HG02943 (cell line): ENCODE measurements around the gene CHD2.

Source experiments
- ATAC-seq: cut with Tn5 transposase; IDR thresholded peaks from one replicate; pipeline ENCODE4 v1.9.1; 2021; ENCODE audit warnings: mild to moderate bottlenecking, low read depth, moderate library complexity; ENCODE audit not compliant: unreplicated experiment

CHD2 gene

GRCh38 chr15:93044301-93045190 lies 144.4 kb downstream of the CHD2 start:
- ATAC-seq, result no peak

- ATAC-seq, result no peak
Observed at GRCh38 chr15:93045191-93045785, 145.2 kb downstream of the CHD2 start.

GRCh38 chr15:93046120-93046519 lies 146.0 kb downstream of the CHD2 start:
- ATAC-seq, result no peak

GRCh38 chr15:93046721-93047120 lies 146.6 kb downstream of the CHD2 start:
- no peak for ATAC-seq

GRCh38 chr15:93047621-93048425 lies 147.7 kb downstream of the CHD2 start:
- ATAC-seq, result no peak

GRCh38 chr15:93048426-93048721 lies 148.2 kb downstream of the CHD2 start:
- no peak for ATAC-seq

- no peak for ATAC-seq
Observed at GRCh38 chr15:93048759-93049161, 148.6 kb downstream of the CHD2 start.

- ATAC-seq, result no peak
Observed at GRCh38 chr15:93049233-93049632, 149.1 kb downstream of the CHD2 start.

GRCh38 chr15:93049914-93050578 lies 149.9 kb downstream of the CHD2 start:
- no peak for ATAC-seq

- ATAC-seq, result no peak
Observed at GRCh38 chr15:93050648-93051047, 150.5 kb downstream of the CHD2 start.

GRCh38 chr15:93051236-93052089 lies 151.3 kb downstream of the CHD2 start:
- no peak for ATAC-seq

GRCh38 chr15:93052090-93052879 lies 152.2 kb downstream of the CHD2 start:
- ATAC-seq, result no peak

- ATAC-seq, result no peak
Observed at GRCh38 chr15:93055211-93055610, 155.1 kb downstream of the CHD2 start.

GRCh38 chr15:93056836-93057235 lies 156.7 kb downstream of the CHD2 start:
- no peak for ATAC-seq

GRCh38 chr15:93057618-93058017 lies 157.5 kb downstream of the CHD2 start:
- ATAC-seq, result no peak

GRCh38 chr15:93058128-93058527 lies 158.0 kb downstream of the CHD2 start:
- ATAC-seq, result no peak

GRCh38 chr15:93058904-93059427 lies 158.8 kb downstream of the CHD2 start:
- no peak for ATAC-seq

- no peak for ATAC-seq
Observed at GRCh38 chr15:93059442-93059841, 159.3 kb downstream of the CHD2 start.
